ENCODE data around the gene FAM200B.

The FAM200B gene

GRCh38 chr4:15736514-15737050, 55.0 kb downstream of the FAM200B start:
- no peak for DNase-seq (ENCODE audit: low spot score)

- no peak for DNase-seq (ENCODE audit: low spot score)
Measured at GRCh38 chr4:15737255-15737654, 55.6 kb downstream of the FAM200B start.

- DNase-seq (ENCODE audit: low spot score): peak; percentile 44
Measured at GRCh38 chr4:15738877-15739276, 57.2 kb downstream of the FAM200B start.

All from globus pallidus (tissue), 1 donor.